Measurements from ENCODE around the gene PCGF3.

GRCh38 chr4:663438-664428, 41.9 kb upstream of the PCGF3 start:
- no peak for TF ChIP-seq CTCF (IDR thresholded peaks at IDR 0.05 in 4 of 5, conservative IDR thresholded peaks at IDR 0.05 in 1 of 5)
- TF ChIP-seq POLR2A (IDR thresholded peaks at IDR 0.05): no peak

Data from gastrocnemius medialis (tissue), 4 donors.